Kidney tubule cell (primary cell): ENCODE measurements around the gene UAP1.

Experiments used
- DNase-seq: peaks from one replicate; pipeline ENCODE4 v3.0.0-alpha.2; 2018; ENCODE audit warnings: low spot score

Gene UAP1

GRCh38 chr1:162561616-162562469 is at the start of gene UAP1:
Gene UAP1 (plus strand): TSS chr1:162561722. CDS start chr1:162566069, 4,347 bp downstream.
- peak; percentile 16 for DNase-seq

GRCh38 chr1:162527314-162527713 is 34.2 kb upstream of the UAP1 start:
- DNase-seq = no peak

GRCh38 chr1:162530307-162530987 is 31.1 kb upstream of the UAP1 start:
- DNase-seq = no peak

GRCh38 chr1:162530988-162531319 is 30.6 kb upstream of the UAP1 start:
- DNase-seq = no peak

- DNase-seq = no peak
Observed at GRCh38 chr1:162535501-162535900, 26.0 kb upstream of the UAP1 start.

GRCh38 chr1:162536511-162536910 is 25.0 kb upstream of the UAP1 start:
- DNase-seq = peak; percentile 32

GRCh38 chr1:162537216-162537615 is 24.3 kb upstream of the UAP1 start:
- DNase-seq = no peak

- DNase-seq = peak; percentile 97
Observed at GRCh38 chr1:162538815-162539431, 22.6 kb upstream of the UAP1 start.

- peak; percentile 95 for DNase-seq
Observed at GRCh38 chr1:162541619-162542141, 19.8 kb upstream of the UAP1 start.

GRCh38 chr1:162543228-162543627 is 18.3 kb upstream of the UAP1 start:
- no peak for DNase-seq

- no peak for DNase-seq
Observed at GRCh38 chr1:162548170-162548569, 13.4 kb upstream of the UAP1 start.

- DNase-seq = no peak
Observed at GRCh38 chr1:162549001-162549400, 12.5 kb upstream of the UAP1 start.

- no peak for DNase-seq
Observed at GRCh38 chr1:162550925-162551324, 10.6 kb upstream of the UAP1 start.

GRCh38 chr1:162551969-162552683 is 9.4 kb upstream of the UAP1 start:
- no peak for DNase-seq

- DNase-seq = no peak
Observed at GRCh38 chr1:162552684-162553252, 8.8 kb upstream of the UAP1 start.

- no peak for DNase-seq
Observed at GRCh38 chr1:162554258-162554657, 7.3 kb upstream of the UAP1 start.

- no peak for DNase-seq
Observed at GRCh38 chr1:162557536-162557935, 4.0 kb upstream of the UAP1 start.

- DNase-seq = no peak
Observed at GRCh38 chr1:162560303-162561036, 1.1 kb upstream of the UAP1 start.

GRCh38 chr1:162561037-162561615 is 396 bp upstream of the UAP1 start:
- DNase-seq = peak; percentile 98

GRCh38 chr1:162562470-162562828 is 927 bp downstream of the UAP1 start:
- DNase-seq = peak; percentile 37

GRCh38 chr1:162564762-162565218 is 3.3 kb downstream of the UAP1 start:
- DNase-seq = peak; percentile 20
